ENCODE results near the gene TAF5. TPM values are rescaled to one million over a fixed set of nuclear protein-coding genes. Genes with fewer than 3 reads are reported as not detected.

Gene TAF5
- total RNA-seq, result 4.2 and 5.6 TPM in 2 replicates

GRCh38 chr10:103367782-103368518 lies at the start of gene TAF5:
Gene TAF5 (plus strand): TSS chr10:103367976. CDS start chr10:103367990, 14 bp downstream.
- DNase-seq (ENCODE audit: low read depth), result peak; percentile 95
- no peak for TF ChIP-seq CTCF (IDR thresholded peaks at IDR 0.05; ENCODE audit: insufficient read depth, low read depth, low read length)
- H3K4me3 ChIP-seq (ENCODE audit: low read depth, low read length), result peak within 1 kb of the TSS; percentile 77

GRCh38 chr10:103327906-103328305 lies 39.9 kb upstream of the TAF5 start:
- H3K4me3 ChIP-seq (ENCODE audit: low read depth, low read length), result no peak overlapping the region
- TF ChIP-seq CTCF (IDR thresholded peaks at IDR 0.05; ENCODE audit: insufficient read depth, low read depth, low read length), result no peak
- no peak for DNase-seq (ENCODE audit: low read depth)

- peak; percentile 52 for TF ChIP-seq CTCF (IDR thresholded peaks at IDR 0.05; ENCODE audit: insufficient read depth, low read depth, low read length)
- peak; percentile 30 for DNase-seq (ENCODE audit: low read depth)
- no peak overlapping the region for H3K4me3 ChIP-seq (ENCODE audit: low read depth, low read length)
Measured at GRCh38 chr10:103333934-103334520, 33.7 kb upstream of the TAF5 start.

GRCh38 chr10:103334567-103334966 lies 33.2 kb upstream of the TAF5 start:
- no peak overlapping the region for H3K4me3 ChIP-seq (ENCODE audit: low read depth, low read length)
- TF ChIP-seq CTCF (IDR thresholded peaks at IDR 0.05; ENCODE audit: insufficient read depth, low read depth, low read length), result no peak
- no peak for DNase-seq (ENCODE audit: low read depth)

- H3K4me3 ChIP-seq (ENCODE audit: low read depth, low read length), result no peak overlapping the region
- no peak for DNase-seq (ENCODE audit: low read depth)
- TF ChIP-seq CTCF (IDR thresholded peaks at IDR 0.05; ENCODE audit: insufficient read depth, low read depth, low read length), result no peak
Measured at GRCh38 chr10:103336370-103336769, 31.4 kb upstream of the TAF5 start.

GRCh38 chr10:103350175-103350516 lies 17.6 kb upstream of the TAF5 start:
- peak overlapping the region; percentile 76 for H3K4me3 ChIP-seq (ENCODE audit: low read depth, low read length)
- TF ChIP-seq CTCF (IDR thresholded peaks at IDR 0.05; ENCODE audit: insufficient read depth, low read depth, low read length), result no peak
- no peak for DNase-seq (ENCODE audit: low read depth)
